GM13976 (cell line): Measurements from ENCODE around the gene SHROOM4.

Experiments
- DNase-seq: peaks from one replicate; pipeline ENCODE4 v3.0.0; 2012; ENCODE audit warnings: low spot score
- in situ Hi-C: fragments of 300-500 bp; cut with MboI; formaldehyde crosslinking; loops from one replicate; pipeline ENCODE4 v1.12.0; 2022; ENCODE audit warnings: low sequenced_read_pairs, mixed read lengths, inconsistent platforms; ENCODE audit not compliant: unreplicated experiment
- TF ChIP-seq, protein P1 (sequence below): IDR thresholded peaks from 2 replicates; pipeline ENCODE4 v1.5.1; 2012; ENCODE audit warnings: borderline replicate concordance, mild to moderate bottlenecking; ENCODE audit not compliant: insufficient read depth; ENCODE audit errors: extremely low read depth, missing control alignments, control extremely low read depth

The SHROOM4 gene

GRCh38 chrX:50818986-50819385, 5.0 kb upstream of the SHROOM4 start:
- DNase-seq: no peak
- in situ Hi-C loops: no loop called here
- TF ChIP-seq, protein P1, sequence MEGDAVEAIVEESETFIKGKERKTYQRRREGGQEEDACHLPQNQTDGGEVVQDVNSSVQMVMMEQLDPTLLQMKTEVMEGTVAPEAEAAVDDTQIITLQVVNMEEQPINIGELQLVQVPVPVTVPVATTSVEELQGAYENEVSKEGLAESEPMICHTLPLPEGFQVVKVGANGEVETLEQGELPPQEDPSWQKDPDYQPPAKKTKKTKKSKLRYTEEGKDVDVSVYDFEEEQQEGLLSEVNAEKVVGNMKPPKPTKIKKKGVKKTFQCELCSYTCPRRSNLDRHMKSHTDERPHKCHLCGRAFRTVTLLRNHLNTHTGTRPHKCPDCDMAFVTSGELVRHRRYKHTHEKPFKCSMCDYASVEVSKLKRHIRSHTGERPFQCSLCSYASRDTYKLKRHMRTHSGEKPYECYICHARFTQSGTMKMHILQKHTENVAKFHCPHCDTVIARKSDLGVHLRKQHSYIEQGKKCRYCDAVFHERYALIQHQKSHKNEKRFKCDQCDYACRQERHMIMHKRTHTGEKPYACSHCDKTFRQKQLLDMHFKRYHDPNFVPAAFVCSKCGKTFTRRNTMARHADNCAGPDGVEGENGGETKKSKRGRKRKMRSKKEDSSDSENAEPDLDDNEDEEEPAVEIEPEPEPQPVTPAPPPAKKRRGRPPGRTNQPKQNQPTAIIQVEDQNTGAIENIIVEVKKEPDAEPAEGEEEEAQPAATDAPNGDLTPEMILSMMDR: no peak

DNA sequence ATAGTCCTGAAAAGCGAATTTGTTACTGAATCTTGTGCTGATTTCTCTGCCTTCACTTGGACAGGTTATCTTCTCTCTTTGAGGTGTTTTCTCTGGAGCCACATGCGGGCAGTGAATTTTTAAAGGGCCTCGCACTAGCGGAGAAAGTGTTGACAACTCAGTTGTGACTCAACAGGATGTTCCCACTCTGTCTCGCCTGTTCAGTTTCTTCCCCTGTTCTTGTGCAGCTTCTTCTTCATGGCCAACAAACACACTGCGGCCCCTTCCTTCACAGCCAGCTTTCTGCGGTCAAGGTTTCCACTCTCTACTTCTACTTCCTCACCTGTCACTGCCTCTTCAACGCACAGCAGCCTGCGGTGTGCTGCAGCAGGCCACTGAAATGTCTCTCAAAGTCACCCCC, 1.1 kb upstream of the SHROOM4 start:
- TF ChIP-seq, protein P1: no peak
- in situ Hi-C loops: no loop called here
- no peak for DNase-seq

DNA sequence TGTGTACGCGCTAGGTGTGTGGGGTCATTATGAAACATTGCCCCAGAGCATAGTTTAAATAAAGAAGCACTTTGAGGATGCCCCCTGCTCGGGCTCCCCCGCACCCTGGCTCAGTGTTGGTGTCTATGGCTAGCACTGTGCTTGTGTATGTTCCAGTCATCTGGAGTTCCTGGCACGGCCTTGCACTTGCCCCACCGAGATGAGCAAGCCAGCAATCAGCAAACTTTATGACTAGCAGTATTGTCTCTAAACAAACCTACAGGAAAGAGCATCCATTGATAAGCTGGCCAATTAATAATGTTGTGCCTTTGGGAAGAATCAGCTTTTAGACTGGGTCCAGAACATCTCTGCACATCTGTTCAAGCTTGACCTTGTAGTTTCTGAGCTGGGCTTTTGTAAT, 707 bp upstream of the SHROOM4 start:
- TF ChIP-seq, protein P1: no peak
- no peak for DNase-seq
- in situ Hi-C loops: no loop called here

DNA sequence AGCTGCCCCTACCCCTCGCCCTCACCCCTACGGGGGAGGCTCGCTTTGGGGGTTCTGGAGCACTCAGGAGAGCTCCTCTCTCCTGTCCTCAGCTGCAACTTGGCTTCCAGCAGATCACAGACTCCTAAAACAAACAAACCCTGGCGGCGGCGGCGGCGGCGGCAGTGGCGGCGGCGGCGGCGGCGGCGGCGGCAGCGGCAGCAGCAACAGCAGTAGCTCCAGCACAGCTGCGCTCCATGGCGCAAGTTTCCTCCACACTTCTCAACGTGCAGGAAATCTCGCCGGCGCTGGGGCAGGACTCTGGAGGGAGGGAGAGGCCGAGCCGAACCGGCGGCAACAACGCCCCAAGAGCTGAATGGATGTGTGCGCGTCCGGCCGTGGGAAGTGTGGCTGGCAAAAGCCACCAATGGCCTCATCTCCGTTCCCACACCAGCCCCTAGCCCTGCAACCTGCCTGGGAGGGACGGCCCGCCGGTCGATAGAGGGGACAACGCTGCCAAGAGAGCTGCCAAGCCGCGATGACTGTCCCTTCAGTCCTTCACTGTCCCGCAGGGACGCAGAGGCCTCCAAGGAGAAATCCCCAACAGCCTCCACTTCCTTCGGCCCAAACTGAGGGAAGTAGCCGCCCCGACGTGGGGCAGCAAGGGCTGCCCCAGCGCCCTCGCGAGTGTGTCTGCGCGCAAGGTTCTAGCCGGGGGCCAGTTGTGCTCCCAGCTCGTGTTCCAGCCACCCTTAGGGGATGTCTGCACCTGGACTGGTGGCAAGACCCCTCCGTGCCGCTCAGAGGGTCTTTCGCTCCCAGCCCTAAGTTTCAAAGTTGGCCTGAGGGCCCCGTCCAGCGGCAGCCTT, 775 bp downstream of the SHROOM4 start:
- peak; percentile 13 for DNase-seq
- TF ChIP-seq, protein P1: no peak
- in situ Hi-C loops: no loop called here

GRCh38 chrX:50805276-50805675, 8.7 kb downstream of the SHROOM4 start:
- DNase-seq: no peak
- in situ Hi-C loops: no loop called here
- TF ChIP-seq, protein P1: no peak

GRCh38 chrX:50801135-50801534, 12.9 kb downstream of the SHROOM4 start:
- TF ChIP-seq, protein P1: no peak
- no peak for DNase-seq
- in situ Hi-C loops: no loop called here

- TF ChIP-seq, protein P1: no peak
Measured at GRCh38 chrX:50799531-50799961, 14.4 kb downstream of the SHROOM4 start.

More at GRCh38 chrX:50799531-50799961, 14.4 kb downstream of the SHROOM4 start:
- DNase-seq: no peak
- in situ Hi-C loops: no loop called here
